Adrenal gland (tissue), 12 donors: ENCODE results near the gene UBE3B. TPM values are rescaled to one million over a fixed set of nuclear protein-coding genes. Genes with fewer than 3 reads are reported as not detected.

ENCODE experiments used
- DNase-seq, 7 donors: peaks; one replicate each; pipeline ENCODE4 v3.0.0-alpha.2; 2019 to 2020
- H3K27ac ChIP-seq, 5 donors: fragments of 200-600 bp; sonication (generic) in 4 of 5; 1 replicate in 3 of 5; 2 replicates in 2 of 5; pipeline versions ENCODE4 v1.5.1 to v1.8.0; 2016 to 2020; ENCODE audit warnings: mild to moderate bottlenecking in 1 of 5
- H3K27me3 ChIP-seq: fragments of 200-600 bp; 2 replicates; pipeline ENCODE4 v1.8.0; 2021
- H3K36me3 ChIP-seq, 2 donors: fragments of 200-600 bp; replicated peaks in 1 of 2; 1 replicate in 1 of 2; 2 replicates in 1 of 2; pipeline versions ENCODE4 v1.5.1 to v1.8.0; 2018 to 2022
- H3K4me1 ChIP-seq, 2 donors: fragments of 200-600 bp; replicated peaks in 1 of 2; 1 replicate in 1 of 2; 2 replicates in 1 of 2; pipeline versions ENCODE4 v1.5.1 to v1.8.0; 2018 to 2021
- H3K4me3 ChIP-seq, 4 donors: fragments of 200-600 bp; sonication (generic) in 3 of 4; one replicate each; pipeline ENCODE4 v1.5.1; 2016 to 2018
- H3K9me3 ChIP-seq, 3 donors: fragments of 200-600 bp; sonication (generic) in 1 of 3; replicated peaks in 1 of 3; 1 replicate in 2 of 3; 2 replicates in 1 of 3; pipeline versions ENCODE4 v1.5.1 to v1.8.0; 2016 to 2021
- POLR2A ChIP-seq, 2 donors: fragments of 450-650 bp; IDR thresholded peaks; one replicate each; pipeline ENCODE4 v1.6.1; 2017; ENCODE audit warnings: antibody characterized with exemption in 2 of 2, mild to moderate bottlenecking in 2 of 2, moderate library complexity in 1 of 2
- WGBS, 4 donors: extraction: QIAGEN DNeasy Blood & Tissue Kit in 2 of 4; methylation state at CpG; one replicate each; pipeline versions ENCODE4 v1.1.5 to v1.1.7; 2013 to 2017; 5-methylcytosine and 5-hydroxymethylcytosine counted together
- intact Hi-C, 2 donors: fragments of 100-400 bp; cut with DNase I; formaldehyde crosslinking; loops; one replicate each; pipeline versions ENCODE4 v1.14.1 to v1.15.0; 2022 to 2023
- polyA plus RNA-seq, 3 donors: library from polyadenylated mRNA; stranded (reverse); fragments of 200-250 nt in 2 of 3; fragments of 350-450 nt in 1 of 3; fragmentation: Illumina TruSeq in 1 of 3; extraction: RNeasy Lipid Tissue Mini Kit (QIAGEN cat#74804) in 1 of 3; gene quantifications; one replicate each; pipeline ENCODE4 v1.2.3, GENCODE V29; 2013 to 2014
- total RNA-seq, 9 donors: library from RNA; depleted of rRNA in 4 of 9; stranded (reverse); fragments of >200 nt in 4 of 9; fragments of 120-200 nt in 1 of 9; fragmentation: NEBNext Ultra II Directional in 1 of 9; extraction: Animal tissue kit (Norgen Biotek cat#: 25700) in 1 of 9; gene quantifications; one replicate each; pipeline versions ENCODE4 v1.1.0 to v1.2.4, GENCODE V29; 2013 to 2023
- TF ChIP-seq, protein P1 (sequence below), 6 experiments: fragments of 450-650 bp in 4 of 6; fragments of 200-600 bp in 2 of 6; sonication (generic) in 1 of 6; IDR thresholded peaks; 1 replicate in 5 of 6; 2 replicates in 1 of 6; pipeline versions ENCODE4 v1.5.1 to v1.8.0; 2016 to 2021; ENCODE audit warnings: antibody characterized with exemption in 6 of 6, mild to moderate bottlenecking in 2 of 6, moderate library complexity in 1 of 6
- donor health status: healthy with polysubstance abuse.
- donor health status: Bipolar disorder and iron deficiency.
- donor health status: DM: yes; HTN: yes; CAD: no.
- donor health status: DM: no; HTN: no; CAD: no.
- donor health status: DM: no; HTN: no; CAD: no.
- donor health status: DM: yes; HTN: yes; CAD: no.

The UBE3B gene
- total and polyA plus RNA-seq, 12 donors: 16.0 to 79.5 (median 39.5) TPM

GRCh38 chr12:109523504-109523903 is 46.1 kb downstream of the UBE3B start:
- intact Hi-C loops: loop anchor here (5.0 to 10.0 kb wide), 2 partner anchors 74 to 251 kb away; no protein-coding TSS in a partner anchor

DNA sequence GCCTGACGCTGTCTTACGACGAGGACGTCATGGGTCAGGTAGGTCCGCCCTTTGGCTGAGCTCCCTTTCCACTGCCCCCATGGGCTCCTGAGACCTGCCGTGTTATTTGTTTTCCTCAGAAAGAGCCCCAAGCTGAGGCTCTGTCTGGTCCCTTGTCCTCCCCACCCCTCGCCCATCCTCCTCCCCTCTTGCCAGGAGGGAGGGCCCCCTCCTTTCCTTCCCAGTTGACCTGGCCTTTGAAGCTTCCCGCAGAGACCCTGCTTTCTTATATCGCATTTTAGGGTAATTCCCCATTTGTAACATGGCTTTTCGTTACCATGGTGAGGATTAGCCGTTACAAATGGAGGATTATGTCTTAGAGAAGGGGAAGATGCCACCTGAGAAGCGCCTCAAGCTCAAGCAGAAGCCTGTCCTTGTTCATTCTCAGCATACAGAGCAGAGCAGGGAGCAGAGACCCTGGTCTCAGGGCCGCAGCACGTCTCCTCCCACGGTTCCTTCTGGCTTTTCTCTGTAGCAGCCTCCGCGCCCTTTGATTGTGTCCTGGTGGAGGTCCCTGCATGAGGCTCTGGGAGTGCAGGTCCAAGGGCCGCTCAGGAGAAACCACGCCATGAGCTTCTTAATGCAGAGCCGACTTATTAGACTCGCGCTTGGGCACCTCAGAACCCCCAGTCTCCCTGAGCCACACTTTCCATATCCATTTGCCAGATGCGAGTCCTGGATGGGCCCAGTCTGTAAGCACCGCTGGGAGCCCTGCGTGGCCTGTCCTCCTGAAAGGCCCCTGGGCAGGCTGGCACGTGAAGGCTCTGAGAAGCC is 47.2 kb downstream of the UBE3B start:
- H3K4me1 ChIP-seq: peaks cover 0 to 2% of the 10 kb centered on the region in 2 donors
- no peaks in the 10 kb centered on the region for H3K9me3 ChIP-seq
- no peak overlapping the region for H3K27ac ChIP-seq
- H3K27me3 ChIP-seq: no peaks in the 10 kb centered on the region
- H3K36me3 ChIP-seq: peaks cover 0 to 56% of the 10 kb centered on the region in 2 donors
- H3K4me3 ChIP-seq: no peak overlapping the region
- TF ChIP-seq, protein P1, sequence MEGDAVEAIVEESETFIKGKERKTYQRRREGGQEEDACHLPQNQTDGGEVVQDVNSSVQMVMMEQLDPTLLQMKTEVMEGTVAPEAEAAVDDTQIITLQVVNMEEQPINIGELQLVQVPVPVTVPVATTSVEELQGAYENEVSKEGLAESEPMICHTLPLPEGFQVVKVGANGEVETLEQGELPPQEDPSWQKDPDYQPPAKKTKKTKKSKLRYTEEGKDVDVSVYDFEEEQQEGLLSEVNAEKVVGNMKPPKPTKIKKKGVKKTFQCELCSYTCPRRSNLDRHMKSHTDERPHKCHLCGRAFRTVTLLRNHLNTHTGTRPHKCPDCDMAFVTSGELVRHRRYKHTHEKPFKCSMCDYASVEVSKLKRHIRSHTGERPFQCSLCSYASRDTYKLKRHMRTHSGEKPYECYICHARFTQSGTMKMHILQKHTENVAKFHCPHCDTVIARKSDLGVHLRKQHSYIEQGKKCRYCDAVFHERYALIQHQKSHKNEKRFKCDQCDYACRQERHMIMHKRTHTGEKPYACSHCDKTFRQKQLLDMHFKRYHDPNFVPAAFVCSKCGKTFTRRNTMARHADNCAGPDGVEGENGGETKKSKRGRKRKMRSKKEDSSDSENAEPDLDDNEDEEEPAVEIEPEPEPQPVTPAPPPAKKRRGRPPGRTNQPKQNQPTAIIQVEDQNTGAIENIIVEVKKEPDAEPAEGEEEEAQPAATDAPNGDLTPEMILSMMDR (IDR thresholded peaks at IDR 0.05): no peak
- TF ChIP-seq POLR2A (IDR thresholded peaks at IDR 0.05): no peak
- WGBS, 4 donors: 86 to 93% (median 93%) methylated on average over 22 to 26 of the region's 26 CpGs
- no peak for DNase-seq
- intact Hi-C loops: loop anchor here (5.0 to 10.0 kb wide), 2 partner anchors 73 to 250 kb away; no protein-coding TSS in a partner anchor

More at GRCh38 chr12:109523504-109523903, 46.1 kb downstream of the UBE3B start:
- no peak for DNase-seq
- peak overlapping the region in 1 of 5 donors; percentile 12 for H3K27ac ChIP-seq
- H3K36me3 ChIP-seq: peaks cover 0 to 58% of the 10 kb centered on the region in 2 donors
- H3K27me3 ChIP-seq: no peaks in the 10 kb centered on the region
- 70 to 97% (median 96%) methylated on average over 2 to 5 of the region's 5 CpGs for WGBS, 4 donors
- no peak overlapping the region for H3K4me3 ChIP-seq
- TF ChIP-seq, protein P1 (IDR thresholded peaks at IDR 0.05): no peak
- H3K4me1 ChIP-seq: peaks cover 0 to 14% of the 10 kb centered on the region in 2 donors
- H3K9me3 ChIP-seq: no peaks in the 10 kb centered on the region

DNA sequence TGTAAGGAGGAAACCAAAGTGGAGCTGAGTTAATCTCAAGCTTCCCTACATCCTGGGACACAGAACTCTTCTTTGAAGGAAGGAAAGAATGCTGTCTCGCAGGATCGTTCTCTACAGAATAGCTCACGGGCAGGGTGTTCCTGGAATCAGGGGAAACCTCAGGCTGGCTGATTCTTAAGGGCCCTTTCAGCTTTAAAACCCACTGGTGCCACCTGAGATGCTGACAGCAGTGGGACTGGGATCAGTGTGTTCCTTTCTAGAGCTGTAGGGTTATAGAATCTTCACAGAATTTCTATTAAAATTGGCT is 47.8 kb downstream of the UBE3B start:
- no peak for TF ChIP-seq POLR2A (IDR thresholded peaks at IDR 0.05)
- TF ChIP-seq, protein P1 (IDR thresholded peaks at IDR 0.05): no peak

DNA sequence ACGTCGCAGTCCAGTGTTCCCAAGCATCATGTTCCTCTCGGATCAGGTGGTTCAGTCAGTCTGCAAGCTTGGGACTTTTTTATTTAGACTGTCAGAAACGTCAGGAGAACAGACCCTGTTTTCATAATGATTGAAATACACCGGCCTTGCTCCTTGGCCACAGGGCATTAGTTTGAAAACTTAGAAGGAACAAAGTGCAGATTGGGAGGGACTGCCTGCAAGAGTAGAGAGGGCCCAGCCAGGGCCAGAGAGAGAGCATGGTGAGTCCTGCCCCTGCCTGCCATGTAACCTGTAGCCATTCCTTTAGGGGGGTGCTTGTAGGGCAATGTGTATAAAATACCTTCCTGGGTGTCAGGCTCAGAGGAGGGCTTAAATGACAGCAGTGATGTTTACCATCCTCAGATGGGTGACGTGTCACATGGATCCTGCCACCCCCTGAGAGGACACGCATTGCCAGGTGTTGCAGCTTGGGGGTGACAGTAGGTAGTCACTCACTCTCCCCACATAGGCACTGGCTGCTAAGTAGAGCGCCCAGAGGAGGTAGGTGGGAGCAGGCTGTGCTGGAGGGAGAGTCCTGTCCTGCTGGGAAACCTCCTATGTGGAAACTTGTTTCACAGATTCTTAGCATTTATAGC is 50.2 kb downstream of the UBE3B start:
- WGBS, 4 donors: 87 to 91% (median 88%) methylated on average over 8 of the region's 8 CpGs
- Histone ChIP-seq H3K9me3 (no peaks in the 10 kb centered on the region), H3K36me3 (peaks cover 0 to 47% of the 10 kb centered on the region in 2 donors), H3K27me3 (no peaks in the 10 kb centered on the region), H3K4me1 (no peaks in the 10 kb centered on the region), H3K4me3 (no peak overlapping the region), H3K27ac (no peak overlapping the region)
- DNase-seq: no peak
- no peak for TF ChIP-seq POLR2A (IDR thresholded peaks at IDR 0.05)
- TF ChIP-seq, protein P1 (IDR thresholded peaks at IDR 0.05): no peak
- intact Hi-C loops: loop anchor here in 1 of 2 donors (10.0 kb wide), 1 partner anchor 247 kb away; no protein-coding TSS in a partner anchor

More for the DNA sequence above, 47.8 kb downstream of the UBE3B start:
- H3K27ac ChIP-seq: no peak overlapping the region
- no peak overlapping the region for H3K4me3 ChIP-seq
- peaks cover 0 to 53% of the 10 kb centered on the region in 2 donors for H3K36me3 ChIP-seq
- H3K27me3 ChIP-seq: no peaks in the 10 kb centered on the region
- intact Hi-C loops: loop anchor here in 1 of 2 donors (10.0 kb wide), 1 partner anchor 250 kb away; no protein-coding TSS in a partner anchor
- 79 to 95% (median 89%) methylated on average over 3 of the region's 3 CpGs for WGBS, 4 donors
- H3K9me3 ChIP-seq: no peaks in the 10 kb centered on the region
- no peak for DNase-seq
- no peaks in the 10 kb centered on the region for H3K4me1 ChIP-seq
